OCI-LY1 (cell line): ENCODE data around the gene C6orf52.

ENCODE experiments used
- H2AFZ ChIP-seq: fragments of 200-600 bp; sonication (generic), shearing (Covaris generic); 2 replicates; pipeline ENCODE4 v1.6.0; 2014; ENCODE audit warnings: antibody characterized with exemption, mild to moderate bottlenecking, low read length
- H3F3A ChIP-seq: fragments of 200-600 bp; sonication (generic), shearing (Covaris generic); 2 replicates; pipeline ENCODE4 v1.6.0; 2014; ENCODE audit warnings: mild to moderate bottlenecking, antibody characterized with exemption, low read length, moderate library complexity; ENCODE audit not compliant: insufficient read depth
- H3K27ac ChIP-seq: fragments of 200-600 bp; sonication (generic); 2 replicates; pipeline ENCODE4 v1.5.1; 2014; ENCODE audit warnings: low read length, mixed run types, mild to moderate bottlenecking, low read depth; ENCODE audit not compliant: poor library complexity, severe bottlenecking
- H3K27me3 ChIP-seq: fragments of 200-600 bp; sonication (generic); 2 replicates; pipeline ENCODE4 v1.6.0; 2014; ENCODE audit warnings: antibody characterized with exemption, mild to moderate bottlenecking, low read length, moderate library complexity; ENCODE audit not compliant: insufficient read depth
- H3K36me3 ChIP-seq: fragments of 200-600 bp; sonication (generic); 2 replicates; pipeline ENCODE4 v1.6.1; 2014; ENCODE audit warnings: mild to moderate bottlenecking, antibody characterized with exemption, low read length, moderate library complexity, mixed read lengths; ENCODE audit not compliant: insufficient read depth
- H3K4me1 ChIP-seq: fragments of 200-600 bp; sonication (generic); 2 replicates; pipeline ENCODE4 v1.5.1; 2014; ENCODE audit warnings: mild to moderate bottlenecking, low read length, moderate library complexity; ENCODE audit not compliant: insufficient read depth, severe bottlenecking
- H3K4me2 ChIP-seq: fragments of 200-600 bp; sonication (generic), shearing (Covaris generic); 2 replicates; pipeline ENCODE4 v1.6.1; 2014; ENCODE audit warnings: low read length
- H3K4me3 ChIP-seq: fragments of 200-600 bp; sonication (generic); 2 replicates; pipeline ENCODE4 v1.5.1; 2014; ENCODE audit warnings: low read length, low read depth, mild to moderate bottlenecking, mixed read lengths; ENCODE audit not compliant: poor library complexity, severe bottlenecking
- H3K79me2 ChIP-seq: fragments of 200-600 bp; shearing (Covaris generic); 2 replicates; pipeline ENCODE4 v1.6.1; 2016; ENCODE audit warnings: mixed run types, low read length, mixed read lengths; ENCODE audit not compliant: insufficient read depth
- H3K9ac ChIP-seq: fragments of 200-600 bp; sonication (generic), shearing (Covaris generic); 2 replicates; pipeline ENCODE4 v1.6.1; 2014; ENCODE audit warnings: mild to moderate bottlenecking, low read length, mixed read lengths
- H3K9me2 ChIP-seq: fragments of 200-600 bp; sonication (generic), shearing (Covaris generic); 2 replicates; pipeline ENCODE4 v1.6.1; 2014; ENCODE audit warnings: low read depth, mild to moderate bottlenecking, low read length, mixed read lengths
- H3K9me3 ChIP-seq: fragments of 200-600 bp; shearing (Covaris generic); 2 replicates; pipeline ENCODE4 v1.6.1; 2014; ENCODE audit warnings: low read length, mixed read lengths
- H4K20me1 ChIP-seq: fragments of 200-600 bp; sonication (generic), shearing (Covaris generic); 2 replicates; pipeline ENCODE4 v1.6.0; 2016; ENCODE audit warnings: mild to moderate bottlenecking, low read length; ENCODE audit not compliant: insufficient read depth
- CTCF ChIP-seq: fragments of 200-600 bp; sonication (generic), shearing (Covaris generic); IDR thresholded peaks from 2 replicates; pipeline ENCODE4 v1.5.1; 2017; ENCODE audit warnings: mild to moderate bottlenecking, antibody characterized with exemption, low read length, moderate library complexity, mixed read lengths
- EZH2 ChIP-seq: fragments of 200-600 bp; sonication (generic), shearing (Covaris generic); IDR thresholded peaks from 2 replicates; pipeline ENCODE4 v1.8.0; 2017; ENCODE audit warnings: borderline replicate concordance, mixed run types, mild to moderate bottlenecking, antibody characterized with exemption, low read length, moderate library complexity, mixed read lengths

The C6orf52 gene

GRCh38 chr6:10692965-10693538, 1.4 kb downstream of the C6orf52 start:
- Histone ChIP-seq H2AFZ (no peak overlapping the region), H3K4me1 (peaks cover 22% of the 10 kb centered on the region), H3K79me2 (peaks cover 23% of the 10 kb centered on the region), H3F3A (no peaks in the 10 kb centered on the region), H3K4me3 (peak overlapping the region; percentile 93), H3K9me3 (no peaks in the 10 kb centered on the region), H3K36me3 (peaks cover 12% of the 10 kb centered on the region), H3K4me2 (peak overlapping the region; percentile 86), H3K27ac (no peak overlapping the region), H3K27me3 (no peaks in the 10 kb centered on the region), H4K20me1 (no peaks in the 10 kb centered on the region), H3K9me2 (no peaks in the 10 kb centered on the region), H3K9ac (peak overlapping the region; percentile 96)
- TF ChIP-seq CTCF (no peak), EZH2 (no peak)

- H3K4me1 ChIP-seq: peaks cover 14% of the 10 kb centered on the region
- no peak overlapping the region for H3K4me2 ChIP-seq
- H3F3A ChIP-seq: no peaks in the 10 kb centered on the region
- H3K9ac ChIP-seq: no peak overlapping the region
- peaks cover 9% of the 10 kb centered on the region for H3K79me2 ChIP-seq
- no peaks in the 10 kb centered on the region for H3K27me3 ChIP-seq
- no peak overlapping the region for H2AFZ ChIP-seq
- H3K4me3 ChIP-seq: no peak overlapping the region
- no peak for TF ChIP-seq EZH2
- TF ChIP-seq CTCF: no peak
- H3K27ac ChIP-seq: no peak overlapping the region
- no peaks in the 10 kb centered on the region for H4K20me1 ChIP-seq
- H3K36me3 ChIP-seq: no peaks in the 10 kb centered on the region; the same call in 1 of the 2 replicates
- H3K9me2 ChIP-seq: no peaks in the 10 kb centered on the region
- H3K9me3 ChIP-seq: no peaks in the 10 kb centered on the region
Observed at GRCh38 chr6:10690651-10691445, 3.6 kb downstream of the C6orf52 start.

GRCh38 chr6:10687582-10687981, 6.8 kb downstream of the C6orf52 start:
- Histone ChIP-seq H3K27me3 (no peaks in the 10 kb centered on the region), H3K36me3 (no peaks in the 10 kb centered on the region), H3K4me2 (no peak overlapping the region), H3K9me3 (no peaks in the 10 kb centered on the region), H3K4me3 (no peak overlapping the region), H4K20me1 (no peaks in the 10 kb centered on the region), H3K27ac (no peak overlapping the region), H3K9ac (no peak overlapping the region), H3K4me1 (no peaks in the 10 kb centered on the region), H3K9me2 (no peaks in the 10 kb centered on the region), H3F3A (no peaks in the 10 kb centered on the region), H3K79me2 (no peaks in the 10 kb centered on the region), H2AFZ (no peak overlapping the region)
- TF ChIP-seq EZH2: no peak
- TF ChIP-seq CTCF: no peak
